ENCODE measurements around the gene TMEM26. TPM values are rescaled to one million over a fixed set of nuclear protein-coding genes. Genes with fewer than 3 reads are reported as not detected.

TMEM26 gene
- under 0.01 TPM in 1 of 2 replicates, not detected in the other for total RNA-seq

DNA sequence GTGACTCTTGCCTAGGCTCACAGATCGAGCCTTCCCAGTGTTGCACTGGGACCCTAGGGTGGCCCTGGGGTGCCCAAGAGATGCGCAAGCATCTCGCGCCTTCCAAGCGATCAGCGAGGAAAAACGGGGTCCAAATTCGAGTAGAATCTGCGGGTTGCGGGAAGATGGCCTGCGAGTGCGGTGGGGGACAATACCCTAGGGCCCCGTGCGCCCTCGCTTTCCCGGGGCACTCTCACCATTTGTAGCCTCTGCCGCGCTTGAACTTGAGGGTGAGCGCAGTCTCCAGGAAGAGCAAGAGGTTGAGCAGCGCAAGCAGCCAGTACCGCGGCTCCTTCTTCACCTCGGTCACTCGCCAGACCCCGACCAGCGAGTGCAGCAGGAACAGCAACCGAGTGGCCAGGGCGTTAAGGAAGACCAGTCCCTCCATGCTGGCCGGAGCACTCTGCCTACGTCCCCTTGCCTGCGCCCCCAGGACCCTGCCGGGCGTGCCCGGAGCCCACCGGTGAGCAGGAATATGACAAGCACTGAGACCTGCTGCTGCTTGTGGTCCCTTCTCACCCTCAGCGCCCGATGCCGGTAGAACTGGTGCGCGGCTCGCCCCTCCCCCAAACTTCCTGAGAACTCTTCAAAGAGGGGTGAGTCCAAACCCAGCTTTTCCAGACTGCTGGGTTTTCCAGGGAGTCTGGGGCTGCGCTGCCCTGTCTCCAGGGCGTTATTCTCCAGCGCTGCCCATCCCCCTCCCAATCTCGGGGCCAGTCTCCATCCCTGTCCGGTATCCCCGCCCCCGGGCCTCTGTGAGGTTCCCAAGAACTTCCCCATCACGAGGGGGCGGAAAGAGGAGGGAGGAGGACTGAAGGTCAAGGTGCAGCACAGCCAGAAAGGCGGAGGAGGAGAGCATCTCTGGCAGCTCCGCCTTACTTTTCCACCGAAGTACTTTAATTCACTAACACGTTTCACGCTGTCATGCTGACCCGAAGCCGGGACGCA, at the start of gene TMEM26:
Gene TMEM26 (minus strand): TSS at position 727 of the 987 bp plus-strand sequence. CDS start 300 bp downstream, at position 427.

Other genes with a start within 250 kb of the TMEM26 start
- 0.87 and 3.5 TPM in 2 replicates for gene CABCOCO1, start 209.5 kb upstream of the TMEM26 start, total RNA-seq